H9 (cell line): ENCODE measurements around the gene JPT2. TPM values are rescaled to one million over a fixed set of nuclear protein-coding genes. Genes with fewer than 3 reads are reported as not detected.

Experiments used
- DNase-seq: peaks from one replicate; pipeline ENCODE4 v3.0.0-alpha.2; 2017
- H2AFZ ChIP-seq: one replicate; pipeline ENCODE4 v1.6.1; 2013; ENCODE audit warnings: mild to moderate bottlenecking, low read length, control low read depth, moderate library complexity
- H2AK5ac ChIP-seq: 2 replicates; pipeline ENCODE4 v1.6.1; 2013; ENCODE audit warnings: low read length, control low read depth, mixed read lengths; ENCODE audit not compliant: insufficient read length
- H2BK120ac ChIP-seq: one replicate; pipeline ENCODE4 v1.6.1; 2013; ENCODE audit warnings: low read depth, mild to moderate bottlenecking, low read length, control low read depth, inconsistent platforms; ENCODE audit not compliant: poor library complexity, severe bottlenecking
- H2BK12ac ChIP-seq: 2 replicates; pipeline ENCODE4 v1.6.1; 2013; ENCODE audit warnings: low read length, control low read depth, mixed read lengths, low read depth; ENCODE audit not compliant: insufficient read length
- H2BK15ac ChIP-seq: 2 replicates; pipeline ENCODE4 v1.6.1; 2013; ENCODE audit warnings: low read depth, low read length, control low read depth
- H2BK20ac ChIP-seq: one replicate; pipeline ENCODE4 v1.6.1; 2013; ENCODE audit warnings: low read depth, mild to moderate bottlenecking, low read length, control low read depth, inconsistent platforms; ENCODE audit not compliant: poor library complexity, severe bottlenecking
- H2BK5ac ChIP-seq: 2 replicates; pipeline ENCODE4 v1.6.1; 2013; ENCODE audit warnings: low read length, control low read depth, mixed read lengths; ENCODE audit not compliant: insufficient read length
- H3K14ac ChIP-seq: 2 replicates; pipeline ENCODE4 v1.6.1; 2013; ENCODE audit warnings: low read length, control low read depth; ENCODE audit not compliant: insufficient read depth
- H3K18ac ChIP-seq: 2 replicates; pipeline ENCODE4 v1.6.1; 2013; ENCODE audit warnings: low read depth, mild to moderate bottlenecking, mixed read lengths, low read length, control low read depth; ENCODE audit not compliant: insufficient read length
- H3K23ac ChIP-seq: 2 replicates; pipeline ENCODE4 v1.6.1; 2013; ENCODE audit warnings: low read length, control low read depth, mixed read lengths, low read depth; ENCODE audit not compliant: insufficient read length
- H3K23me2 ChIP-seq: 2 replicates; pipeline ENCODE4 v1.6.1; 2013; ENCODE audit warnings: low read depth, mild to moderate bottlenecking, mixed read lengths, low read length, control low read depth; ENCODE audit not compliant: insufficient read length, poor library complexity, severe bottlenecking
- H3K27ac ChIP-seq: 2 replicates; pipeline ENCODE4 v1.5.1; 2013; ENCODE audit warnings: low read length, control low read depth, mixed read lengths, low read depth; ENCODE audit not compliant: insufficient read length
- H3K27me3 ChIP-seq: 2 replicates; pipeline ENCODE4 v1.6.1; 2013; ENCODE audit warnings: low read length, control low read depth, inconsistent platforms; ENCODE audit not compliant: insufficient read depth
- H3K4ac ChIP-seq: 2 replicates; pipeline ENCODE4 v1.6.1; 2013; ENCODE audit warnings: low read depth, mild to moderate bottlenecking, control low read depth, inconsistent platforms, low read length, moderate library complexity
- H3K4me1 ChIP-seq: 2 replicates; pipeline ENCODE4 v1.6.1; 2013; ENCODE audit warnings: low read length, control low read depth, inconsistent platforms; ENCODE audit not compliant: insufficient read depth
- H3K4me2 ChIP-seq: 2 replicates; pipeline ENCODE4 v1.6.1; 2013; ENCODE audit warnings: low read length, control low read depth, mixed read lengths; ENCODE audit not compliant: insufficient read length, insufficient read depth
- H3K56ac ChIP-seq: 2 replicates; pipeline ENCODE4 v1.6.1; 2013; ENCODE audit warnings: low read depth, mild to moderate bottlenecking, mixed read lengths, low read length, control low read depth; ENCODE audit not compliant: insufficient read length
- H3K79me1 ChIP-seq: 2 replicates; pipeline ENCODE4 v1.6.1; 2013; ENCODE audit warnings: low read depth, mild to moderate bottlenecking, moderate library complexity, low read length, control low read depth, inconsistent platforms; ENCODE audit not compliant: insufficient read depth, poor library complexity, severe bottlenecking
- H3K79me2 ChIP-seq: 2 replicates; pipeline ENCODE4 v1.6.1; 2013; ENCODE audit warnings: low read length, control low read depth, inconsistent platforms; ENCODE audit not compliant: insufficient read depth
- H3K9ac ChIP-seq: 2 replicates; pipeline ENCODE4 v1.6.1; 2013; ENCODE audit warnings: low read length, control low read depth, mixed read lengths; ENCODE audit not compliant: insufficient read length; ENCODE audit errors: extremely low read depth
- H3K9me3 ChIP-seq: one replicate; pipeline ENCODE4 v1.6.1; 2013; ENCODE audit warnings: low read depth, low read length, inconsistent platforms; ENCODE audit not compliant: control insufficient read depth
- H3T11ph ChIP-seq: one replicate; pipeline ENCODE4 v1.6.1; 2013; ENCODE audit warnings: mild to moderate bottlenecking, low read length, control low read depth, inconsistent platforms
- H4K20me1 ChIP-seq: one replicate; pipeline ENCODE4 v1.6.1; 2013; ENCODE audit not compliant: control insufficient read depth, insufficient read length, insufficient read depth
- H4K5ac ChIP-seq: 2 replicates; pipeline ENCODE4 v1.6.1; 2013; ENCODE audit warnings: low read depth, mild to moderate bottlenecking, mixed read lengths, low read length, control low read depth; ENCODE audit not compliant: insufficient read length
- H4K8ac ChIP-seq: replicated peaks from 2 replicates; pipeline ENCODE4 v1.6.1; 2013; ENCODE audit warnings: low read length, control low read depth, mixed read lengths, low read depth; ENCODE audit not compliant: insufficient read length
- H4K91ac ChIP-seq: 2 replicates; pipeline ENCODE4 v1.6.1; 2013; ENCODE audit warnings: low read depth, mild to moderate bottlenecking, moderate library complexity, mixed read lengths, low read length, control low read depth; ENCODE audit not compliant: insufficient read length
- H3K27ac Mint-ChIP-seq, 3 experiments: 2 replicates in 2 of 3; 3 replicates in 1 of 3; pipeline ENCODE4 v1.8.0; 2020 to 2021; ENCODE audit warnings: mixed read lengths in 3 of 3, mild to moderate bottlenecking in 1 of 3, moderate library complexity in 1 of 3
- H3K27me3 Mint-ChIP-seq: 2 replicates; pipeline ENCODE4 v1.8.0; 2021; ENCODE audit warnings: low read depth, mild to moderate bottlenecking, moderate library complexity, mixed read lengths
- H3K36me3 Mint-ChIP-seq, 3 experiments: 2 replicates in 2 of 3; 3 replicates in 1 of 3; pipeline ENCODE4 v1.8.0; 2020 to 2021; ENCODE audit warnings: low read depth in 3 of 3, mixed read lengths in 3 of 3; ENCODE audit not compliant: insufficient read depth in 1 of 3
- H3K4me1 Mint-ChIP-seq, 2 experiments: 2 replicates each; pipeline ENCODE4 v1.8.0; 2020; ENCODE audit warnings: mixed read lengths in 2 of 2
- H3K4me3 Mint-ChIP-seq, 2 experiments: 2 replicates in 1 of 2; 3 replicates in 1 of 2; pipeline ENCODE4 v1.8.0; 2020 to 2021; ENCODE audit warnings: mild to moderate bottlenecking in 2 of 2, mixed read lengths in 2 of 2, moderate library complexity in 1 of 2
- H3K9me3 Mint-ChIP-seq, 2 experiments: 2 replicates in 1 of 2; 3 replicates in 1 of 2; pipeline ENCODE4 v1.8.0; 2020; ENCODE audit warnings: mild to moderate bottlenecking in 2 of 2, mixed read lengths in 2 of 2, moderate library complexity in 1 of 2
- CTCF ChIP-seq: fragments of 200-600 bp; sonication (generic); conservative IDR thresholded peaks from 3 replicates; pipeline ENCODE4 v1.8.0; 2021; ENCODE audit warnings: antibody characterized with exemption, mild to moderate bottlenecking
- WGBS: extraction: QIAGEN DNeasy Blood & Tissue Kit; methylation state at CpG from one replicate; pipeline ENCODE4 v1.1.7; 2013; ENCODE audit warnings: missing lambda C conversion rate, low lambda C conversion rate, mixed read lengths; ENCODE audit not compliant: insufficient read length; ENCODE audit errors: extremely low coverage; 5-methylcytosine and 5-hydroxymethylcytosine counted together
- total RNA-seq: library from RNA; stranded (reverse); gene quantifications from 2 replicates; pipeline ENCODE4 v1.2.1, GENCODE V29; 2021

Gene JPT2
- total RNA-seq, 1 experiment from 2014 or later = 206 TPM

- no peaks in the 10 kb centered on the region for H3K79me1 ChIP-seq
- H4K8ac ChIP-seq = no peak overlapping the region
- H3K9me3 Mint-ChIP-seq = no peaks in the 10 kb centered on the region
- H2AFZ ChIP-seq = no peak overlapping the region
- H2BK120ac ChIP-seq = no peak overlapping the region
- H3K27me3 ChIP-seq = no peaks in the 10 kb centered on the region
- peaks cover 1% of the 10 kb centered on the region; the same call in 1 of the 2 replicates for H3K27me3 Mint-ChIP-seq
- H3K18ac ChIP-seq = no peak overlapping the region
- H2BK5ac ChIP-seq = no peak overlapping the region
- no peak overlapping the region for H2BK12ac ChIP-seq
- no peak overlapping the region for H3K23ac ChIP-seq
- no peak overlapping the region for H3K4me2 ChIP-seq
- no peak overlapping the region for H3K14ac ChIP-seq
- H4K91ac ChIP-seq = no peak overlapping the region
- peaks cover 12 to 86% (median 64%) of the 10 kb centered on the region in 3 experiments; a peak in 6 of 7 replicates for H3K36me3 Mint-ChIP-seq
- H3K4me1 ChIP-seq = no peaks in the 10 kb centered on the region
- no peaks in the 10 kb centered on the region for H3K4me1 Mint-ChIP-seq
- H3K4ac ChIP-seq = no peak overlapping the region
- H3K9me3 ChIP-seq = no peaks in the 10 kb centered on the region
- no peak overlapping the region for H2BK20ac ChIP-seq
- H2BK15ac ChIP-seq = no peak overlapping the region
- no peak for TF ChIP-seq CTCF
- H3K27ac Mint-ChIP-seq = no peak overlapping the region; a peak in 1 of 7 replicates
- H2AK5ac ChIP-seq = no peak overlapping the region
- no peak overlapping the region for H3K27ac ChIP-seq
- H3K79me2 ChIP-seq = no peaks in the 10 kb centered on the region
- no CpG with 5 or more reads among the region's 2 CpGs for WGBS
- no peak overlapping the region for H3T11ph ChIP-seq
- no peak overlapping the region for H4K5ac ChIP-seq
- no peaks in the 10 kb centered on the region for H4K20me1 ChIP-seq
- H3K4me3 Mint-ChIP-seq = no peak overlapping the region
- H3K9ac ChIP-seq = no peak overlapping the region
- no peak overlapping the region for H3K56ac ChIP-seq
- DNase-seq = no peak
- H3K23me2 ChIP-seq = no peaks in the 10 kb centered on the region
Measured at GRCh38 chr16:1661826-1662225, 16.3 kb upstream of the JPT2 start.
